Stimulated activated CD8-positive, alpha-beta memory T cell treated with anti-CD3 and anti-CD28 coated beads, Interleukin-7, amount 100 ng/mL, for 48 hours (primary cell): ENCODE measurements around the gene DDX10.

Experiments
- DNase-seq, 2 donors: peaks; one replicate each; pipeline ENCODE4 v3.0.0-alpha.2; 2020; ENCODE audit warnings: low read depth in 1 of 2; ENCODE audit errors: extremely low read depth in 1 of 2

The DDX10 gene

DNA sequence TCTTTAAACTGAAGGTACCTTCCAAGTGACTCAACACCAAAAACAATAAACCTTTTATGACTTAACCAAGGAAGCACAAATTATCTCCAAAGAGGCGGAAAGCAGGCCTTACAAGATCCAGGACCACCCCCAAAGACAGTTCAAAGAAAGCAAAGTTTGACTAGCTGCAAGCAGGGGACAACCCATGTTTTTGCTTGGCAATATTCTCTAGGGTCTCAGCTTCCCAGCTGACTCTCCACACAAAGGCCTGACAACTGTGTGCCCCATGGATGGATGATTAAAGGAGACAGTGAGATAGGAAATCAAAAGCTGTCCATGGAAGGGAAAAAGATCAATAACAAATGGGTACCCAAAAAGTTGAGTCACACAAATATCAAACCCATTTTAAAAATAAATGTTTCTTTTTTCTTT lies 232.2 kb downstream of the DDX10 start:
- no peak for DNase-seq

DNA sequence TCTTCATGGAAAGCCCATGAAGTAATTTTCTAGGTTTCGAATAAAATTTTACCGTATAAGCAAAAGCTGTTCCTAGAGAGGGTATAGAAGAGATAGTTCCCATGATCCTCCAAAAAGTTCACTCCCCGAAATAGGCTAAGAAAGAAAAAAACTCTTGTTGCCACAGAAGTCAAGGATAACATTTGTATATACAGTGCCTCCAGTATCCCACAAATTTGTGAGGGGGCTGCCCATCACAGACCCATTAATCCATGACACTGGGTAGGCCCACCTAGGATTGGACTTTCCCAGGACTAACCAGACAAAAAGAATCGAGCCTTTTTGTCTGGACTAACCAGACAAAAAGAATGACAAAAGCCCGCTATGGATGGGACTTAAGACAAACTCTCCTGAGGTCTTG lies 233.0 kb downstream of the DDX10 start:
- no peak for DNase-seq

DNA sequence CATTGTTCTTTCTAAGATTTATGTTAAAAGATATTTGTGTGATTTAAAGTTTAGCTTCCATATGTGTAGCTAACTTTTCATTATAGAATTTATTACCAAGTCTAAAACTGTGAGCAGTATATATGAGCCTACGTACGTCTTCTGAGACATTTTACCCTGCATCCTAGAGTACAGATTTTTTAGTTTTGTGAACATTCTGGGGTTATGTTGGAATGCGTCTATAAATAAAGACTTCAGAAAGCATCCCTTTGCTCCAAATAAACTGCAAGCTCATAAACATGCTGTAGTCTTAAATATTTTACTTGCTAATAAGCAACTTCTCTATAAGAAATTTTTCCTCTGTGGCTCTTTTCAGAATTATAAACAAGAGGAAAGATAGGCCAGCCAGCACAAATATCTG lies 236.5 kb downstream of the DDX10 start:
- no peak for DNase-seq

DNA sequence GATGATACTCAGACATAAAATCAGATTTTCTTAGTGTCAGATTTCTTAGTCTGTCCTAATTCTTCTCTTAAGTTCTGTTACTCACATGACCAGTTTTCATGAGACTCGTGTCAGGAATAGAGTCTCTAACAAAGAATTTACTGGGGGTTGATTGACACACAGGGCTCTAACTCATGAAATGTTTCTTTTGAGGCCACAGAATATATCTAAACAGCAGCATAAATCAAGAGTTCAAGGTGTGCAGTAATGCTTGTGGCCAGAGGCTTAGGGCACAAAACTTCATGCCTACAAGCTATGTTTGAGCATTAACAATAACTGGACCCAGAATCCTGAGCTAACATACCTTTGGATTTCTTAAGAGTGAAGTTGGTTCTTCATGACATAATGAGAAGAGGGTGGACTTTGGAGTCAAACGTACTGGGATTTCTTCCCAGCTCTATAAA lies 237.2 kb downstream of the DDX10 start:
- no peak for DNase-seq

DNA sequence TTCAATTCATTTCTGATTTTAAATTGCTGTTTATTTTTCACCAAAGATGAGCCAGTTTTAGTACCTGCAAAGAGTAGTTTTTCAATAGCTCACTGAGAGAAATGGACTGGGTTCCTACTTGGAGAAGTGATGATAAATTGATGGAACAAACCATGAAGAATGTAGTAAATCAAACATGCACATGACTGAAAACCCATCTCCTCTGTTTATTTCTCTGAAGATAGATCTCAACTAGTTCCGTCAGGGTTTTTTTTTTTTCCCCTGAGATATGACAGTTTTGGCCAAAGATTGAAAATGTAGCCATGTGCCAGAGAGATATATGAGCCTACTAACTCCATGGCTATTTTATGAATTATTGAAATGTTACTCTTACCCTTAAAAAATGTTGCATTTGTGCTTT lies 239.6 kb downstream of the DDX10 start:
- no peak for DNase-seq

GRCh38 chr11:108906329-108906728 lies 241.5 kb downstream of the DDX10 start:
- DNase-seq: no peak

DNA sequence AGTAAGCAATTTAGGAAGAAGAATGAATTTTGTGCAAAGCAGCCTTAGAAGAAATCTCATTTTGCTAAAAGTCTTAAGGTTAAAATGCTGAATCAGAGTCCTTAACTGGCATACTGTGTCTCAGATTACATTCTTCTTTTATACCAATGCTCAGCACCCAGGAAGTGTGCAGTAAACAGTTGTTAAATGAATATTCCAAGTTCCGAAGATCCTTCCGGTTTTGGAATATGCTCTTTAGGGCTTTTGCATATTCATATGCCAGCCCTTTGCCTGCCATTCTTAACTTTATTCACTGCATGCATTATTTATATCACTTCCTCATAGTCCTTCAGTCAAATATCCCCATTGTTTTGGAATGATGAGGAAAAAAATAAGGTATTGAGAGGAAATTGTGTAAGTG lies 242.0 kb downstream of the DDX10 start:
- no peak for DNase-seq

DNA sequence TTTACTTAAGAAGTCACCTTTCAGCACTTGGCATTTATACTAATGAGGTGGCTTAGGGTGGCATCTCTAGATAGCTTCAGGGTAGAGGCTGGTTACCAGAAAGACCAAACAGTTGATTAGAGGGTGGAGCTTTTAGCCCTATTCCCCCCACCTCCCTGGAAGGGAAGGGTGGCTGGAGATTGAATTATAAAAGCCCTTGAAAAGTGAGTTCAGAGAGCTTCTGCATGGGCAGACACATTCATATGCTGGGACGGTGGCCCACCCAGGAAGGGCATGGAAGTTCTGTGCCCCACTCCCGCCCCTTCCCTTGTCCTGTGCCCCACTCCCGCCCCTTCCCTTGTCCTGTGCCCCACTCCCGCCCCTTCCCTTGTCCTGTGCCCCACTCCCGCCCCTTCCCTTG lies 244.2 kb downstream of the DDX10 start:
- DNase-seq: no peak

DNA sequence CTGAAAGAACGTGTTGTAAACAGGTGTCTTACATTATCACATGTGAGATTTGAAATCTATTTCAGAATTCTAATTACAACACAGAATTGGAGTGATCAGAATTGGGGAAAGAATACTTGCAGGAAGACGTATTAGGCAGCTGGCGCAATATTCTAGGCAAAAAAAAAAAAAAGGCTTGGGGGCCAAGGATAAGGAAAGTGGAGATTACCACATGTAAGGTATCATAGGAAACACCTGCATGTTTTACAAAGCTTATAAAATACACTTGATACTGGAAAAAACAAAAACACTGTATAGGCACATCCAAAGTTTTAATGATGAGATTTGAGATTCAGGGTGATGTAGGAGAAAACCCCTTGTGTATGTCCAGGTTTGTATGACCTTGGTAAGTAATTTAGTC lies 245.1 kb downstream of the DDX10 start:
- DNase-seq: no peak

- no peak for DNase-seq
Measured at GRCh38 chr11:108912581-108912980, 247.7 kb downstream of the DDX10 start.

GRCh38 chr11:108913204-108913603 lies 248.3 kb downstream of the DDX10 start:
- no peak for DNase-seq

- no peak for DNase-seq
Measured at GRCh38 chr11:108914211-108914610, 249.3 kb downstream of the DDX10 start.

- no peak for DNase-seq
Measured at GRCh38 chr11:108914981-108915380, 250.1 kb downstream of the DDX10 start.

DNA sequence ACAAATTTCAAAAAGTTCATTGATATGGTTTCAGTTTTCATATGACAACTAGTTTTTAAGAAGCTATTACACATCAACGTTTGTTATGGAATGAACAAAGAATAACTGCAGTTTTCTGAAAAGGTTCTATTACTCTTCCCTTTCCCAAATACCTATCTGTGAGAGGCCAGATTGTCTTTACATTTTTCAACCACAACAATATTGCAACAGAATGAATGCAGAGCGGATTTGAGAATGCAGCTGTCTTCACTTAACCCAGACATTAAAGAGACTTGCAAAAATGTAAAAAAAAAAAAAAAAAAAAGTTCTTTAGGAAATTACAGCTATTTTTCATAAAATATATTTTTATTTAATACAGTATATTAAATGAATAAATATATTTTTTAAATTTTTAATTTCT lies 250.8 kb downstream of the DDX10 start:
- no peak for DNase-seq

DNA sequence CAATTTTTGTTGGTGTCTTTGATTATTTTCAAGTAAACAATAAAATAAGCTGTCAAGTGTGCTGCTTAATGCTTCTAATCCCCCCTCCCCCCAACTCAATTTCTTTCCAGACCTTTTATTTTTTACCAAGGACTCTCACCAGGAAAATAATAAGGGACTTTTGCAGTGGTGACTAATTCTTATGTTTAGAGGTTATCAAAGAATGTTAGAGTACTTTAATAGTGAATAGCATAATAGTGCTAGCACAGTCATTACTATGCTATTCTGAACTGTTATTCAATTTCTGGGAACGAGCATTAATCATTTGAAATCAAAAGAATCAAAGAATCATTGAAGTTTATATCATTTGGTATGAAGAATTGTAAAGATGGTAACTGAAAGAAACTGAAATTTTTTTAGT lies 251.4 kb downstream of the DDX10 start:
- no peak for DNase-seq

GRCh38 chr11:108916935-108917334 lies 252.1 kb downstream of the DDX10 start:
- no peak for DNase-seq

GRCh38 chr11:108921211-108921610 lies 256.3 kb downstream of the DDX10 start:
- DNase-seq: no peak

DNA sequence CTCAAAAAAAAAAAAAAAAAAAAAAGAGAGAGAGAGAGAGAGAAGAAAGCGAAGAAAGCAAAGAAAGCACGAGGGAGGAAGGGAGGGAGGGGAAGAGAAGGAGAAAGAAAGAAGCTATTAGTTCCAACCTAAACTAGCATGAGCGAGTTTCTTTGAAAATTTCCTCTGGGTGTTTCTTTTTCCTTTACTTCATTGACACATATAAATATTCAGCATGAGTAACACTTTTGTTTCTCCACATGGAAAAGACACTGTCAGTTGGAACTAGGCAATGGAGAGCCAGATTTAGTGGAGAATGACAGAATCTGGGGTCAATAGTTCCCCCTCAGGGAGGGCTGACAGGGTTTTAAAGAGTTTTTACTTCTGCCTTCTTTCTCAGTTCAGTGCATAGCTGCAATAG lies 257.4 kb downstream of the DDX10 start:
- no peak for DNase-seq

DNA sequence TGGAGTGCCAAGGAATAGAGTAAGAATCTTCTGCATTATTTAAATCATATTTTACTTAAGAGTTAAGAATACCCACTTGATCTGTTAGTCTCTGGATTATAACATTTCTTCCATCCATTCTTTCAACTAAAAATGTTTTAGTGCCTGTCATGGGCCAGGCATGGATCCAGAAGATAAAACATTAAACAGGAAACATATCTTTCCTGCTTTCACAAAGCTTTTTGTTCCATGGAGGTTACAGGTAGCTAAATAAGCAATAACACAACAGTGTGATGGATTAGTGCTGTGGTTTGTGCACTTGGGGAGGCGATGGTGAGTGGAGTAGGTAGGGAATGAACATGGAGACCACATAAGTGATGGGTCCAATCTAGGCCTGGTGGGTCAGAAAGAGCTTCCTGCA lies 258.5 kb downstream of the DDX10 start:
- no peak for DNase-seq

DNA sequence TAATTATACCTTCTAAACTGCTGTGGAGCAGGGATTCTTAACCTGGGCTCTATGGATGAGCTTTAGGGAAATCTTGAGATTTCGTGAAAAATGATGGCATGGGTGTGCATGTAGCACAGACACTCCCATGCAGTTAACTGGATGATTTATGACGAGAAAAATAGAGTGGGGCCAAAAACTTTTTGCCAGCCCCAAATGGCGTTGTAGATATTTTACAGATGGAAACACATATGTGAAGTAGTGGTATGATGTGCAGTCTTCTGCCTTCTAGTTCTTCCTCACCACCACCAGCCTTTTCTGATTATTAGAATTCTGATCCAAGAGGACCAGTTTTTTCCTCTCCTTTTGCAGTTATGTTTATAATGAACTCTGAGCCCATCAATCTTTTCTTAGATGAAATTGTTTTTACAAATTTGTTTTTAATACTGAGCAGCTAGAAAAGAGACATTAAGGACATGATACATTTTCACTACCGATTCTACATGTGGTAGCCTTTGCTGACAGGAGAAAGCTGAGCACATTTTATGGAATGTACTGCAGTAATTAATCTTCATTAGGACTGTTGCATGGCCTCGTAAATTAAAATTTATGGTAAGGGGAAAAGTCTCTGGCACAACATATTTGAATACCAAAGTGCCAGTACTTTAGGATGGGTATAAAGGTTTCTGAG lies 261.4 kb downstream of the DDX10 start:
- no peak for DNase-seq

DNA sequence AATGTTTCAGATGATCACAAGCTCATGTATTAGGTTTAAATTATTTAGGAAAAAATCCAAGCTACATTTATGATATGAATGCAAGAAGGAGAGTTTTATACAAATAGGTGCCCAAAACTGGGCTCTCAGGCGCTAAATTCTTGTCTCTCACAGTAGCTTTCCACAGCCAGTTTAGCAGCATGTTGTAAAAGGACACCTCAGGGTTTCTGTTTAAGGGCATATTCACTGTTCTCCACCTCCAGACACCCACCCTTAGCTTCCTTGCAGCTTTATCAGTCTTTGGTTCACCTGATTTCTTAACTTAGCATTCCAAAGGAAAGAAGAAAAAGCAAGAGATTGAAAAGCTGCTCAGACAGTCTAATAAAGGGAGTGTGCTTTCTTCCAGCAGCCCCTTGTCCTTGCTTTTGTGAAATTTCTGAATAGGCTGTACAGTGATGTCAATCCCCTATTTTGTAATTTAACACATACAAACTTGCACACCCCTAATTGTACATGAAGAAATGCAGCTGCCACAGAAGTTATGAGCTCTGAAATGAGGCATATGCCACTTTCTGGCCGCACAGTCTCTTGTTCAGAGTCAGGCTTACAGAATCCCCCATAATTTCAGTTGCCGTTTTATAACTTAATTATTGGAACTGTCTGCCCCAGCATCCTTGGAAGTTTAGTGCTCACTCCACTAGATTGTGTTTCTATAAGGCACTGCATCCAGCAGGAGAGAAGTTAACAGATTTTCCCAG lies 262.1 kb downstream of the DDX10 start:
- DNase-seq: no peak

DNA sequence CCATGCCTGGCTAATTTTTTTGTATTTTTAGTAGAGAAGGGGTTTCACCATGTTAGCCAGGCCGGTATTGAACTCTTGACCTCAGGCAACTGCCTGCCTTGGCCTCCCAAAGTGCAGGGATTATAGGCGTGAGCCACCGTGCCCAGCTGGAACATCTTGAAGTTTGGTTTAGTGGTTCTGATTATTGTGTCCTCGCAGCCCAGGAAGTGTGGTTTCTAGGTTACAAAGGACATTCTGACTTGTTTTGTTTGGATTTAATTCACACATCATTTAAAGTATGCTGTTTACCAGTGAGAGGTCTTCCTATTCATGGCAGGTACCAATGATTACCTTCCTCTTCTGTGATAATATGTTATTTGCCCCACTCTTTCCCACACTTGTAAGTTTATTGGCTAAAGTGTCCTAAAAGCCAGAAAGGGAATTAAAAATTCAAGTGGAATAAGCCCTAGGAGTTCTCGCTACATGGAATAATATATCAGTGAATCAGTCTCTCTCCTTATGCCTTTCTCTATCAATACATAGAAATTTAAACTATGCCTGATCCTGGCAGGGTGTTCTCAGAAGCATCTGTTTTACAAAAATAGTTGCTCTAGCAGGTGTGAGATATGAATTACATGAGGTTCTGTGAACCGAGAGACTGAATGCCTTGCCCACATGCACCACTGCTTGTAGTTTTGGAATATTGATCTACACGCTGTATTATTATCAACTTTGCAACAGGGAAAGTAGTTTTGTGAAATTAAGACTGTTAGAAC lies 263.1 kb downstream of the DDX10 start:
- no peak for DNase-seq
